Gastroesophageal sphincter (tissue), 4 donors: ENCODE results near the gene TGM4. TPM values are rescaled to one million over a fixed set of nuclear protein-coding genes. Genes with fewer than 3 reads are reported as not detected.

Source experiments
- ATAC-seq: fragments of 150-250 bp; one replicate; pipeline ENCODE4 v1.9.1; 2016; ENCODE audit warnings: mild to moderate bottlenecking, moderate library complexity
- H3K27ac ChIP-seq, 4 donors: fragments of 200-600 bp; sonication (generic) in 3 of 4; 1 replicate in 3 of 4; 2 replicates in 1 of 4; pipeline ENCODE4 v1.5.1; 2016 to 2019
- H3K27me3 ChIP-seq: fragments of 200-600 bp; sonication (generic); one replicate; pipeline ENCODE4 v1.5.1; 2019
- H3K36me3 ChIP-seq, 2 donors: fragments of 200-600 bp; sonication (generic); one replicate each; pipeline ENCODE4 v1.5.1; 2019; ENCODE audit warnings: control low read depth in 1 of 2
- H3K4me1 ChIP-seq, 3 donors: fragments of 200-600 bp; sonication (generic); 1 replicate in 2 of 3; 2 replicates in 1 of 3; pipeline ENCODE4 v1.5.1; 2016 to 2019; ENCODE audit warnings: control low read depth in 2 of 3
- H3K4me3 ChIP-seq, 2 donors: fragments of 200-600 bp; sonication (generic); one replicate each; pipeline ENCODE4 v1.5.1; 2019; ENCODE audit warnings: mild to moderate bottlenecking in 1 of 2, moderate library complexity in 1 of 2
- H3K9me3 ChIP-seq, 3 donors: fragments of 200-600 bp; sonication (generic); one replicate each; pipeline ENCODE4 v1.5.1; 2017 to 2019; ENCODE audit warnings: control low read depth in 2 of 3
- EP300 ChIP-seq: sonication (generic); formaldehyde crosslinking; IDR thresholded peaks from one replicate; pipeline ENCODE4 v1.6.1; 2017; ENCODE audit warnings: antibody characterized with exemption, mild to moderate bottlenecking
- POLR2A ChIP-seq, 2 donors: fragments of 450-650 bp; IDR thresholded peaks; one replicate each; pipeline ENCODE4 v1.6.1; 2017; ENCODE audit warnings: antibody characterized with exemption in 2 of 2, mild to moderate bottlenecking in 2 of 2, moderate library complexity in 1 of 2
- POLR2AphosphoS5 ChIP-seq: sonication (generic); formaldehyde crosslinking; IDR thresholded peaks from one replicate; pipeline ENCODE4 v1.6.1; 2017; ENCODE audit warnings: antibody characterized with exemption
- WGBS, 2 donors: methylation state at CpG; one replicate each; pipeline ENCODE4 v1.1.5; 2018; ENCODE audit warnings: low coverage in 1 of 2; 5-methylcytosine and 5-hydroxymethylcytosine counted together
- total RNA-seq, 4 donors: library from RNA; depleted of rRNA; stranded (reverse); fragments of >200 nt; gene quantifications; one replicate each; pipeline ENCODE4 v1.1.0, GENCODE V29; 2016
- TF ChIP-seq, protein P1 (sequence below), 4 experiments: fragments of 200-600 bp in 2 of 4; fragments of 450-650 bp in 2 of 4; sonication (generic) in 1 of 4; IDR thresholded peaks; one replicate each; pipeline ENCODE4 v1.5.1; 2017 to 2019; ENCODE audit warnings: antibody characterized with exemption in 4 of 4, mild to moderate bottlenecking in 2 of 4, moderate library complexity in 2 of 4

The TGM4 gene
- total RNA-seq, 4 donors from 2014 or later, result not detected

DNA sequence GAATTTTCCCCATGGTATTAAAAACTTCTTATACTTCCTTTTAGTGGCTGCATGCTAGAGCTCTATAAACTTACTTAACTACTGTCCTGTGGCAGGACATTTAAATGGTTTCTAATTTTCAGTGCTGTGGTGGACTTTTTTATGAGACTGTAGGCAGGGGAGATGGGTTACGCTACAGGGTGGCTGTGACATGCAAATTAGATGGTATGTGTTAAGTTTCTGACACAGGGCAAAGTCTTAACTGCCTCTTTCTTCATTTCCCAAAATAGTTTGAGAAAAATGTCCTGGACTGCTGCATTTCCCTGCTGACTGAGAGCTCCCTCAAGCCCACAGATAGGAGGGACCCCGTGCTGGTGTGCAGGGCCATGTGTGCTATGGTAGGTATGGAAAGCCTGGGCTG lies 22.0 kb downstream of the TGM4 start:
- WGBS, 2 donors, result 60 to 78% methylated on average over 1 to 2 of the region's 2 CpGs
- ATAC-seq, result no peak
- H3K4me1 ChIP-seq, result no peaks in the 10 kb centered on the region
- H3K9me3 ChIP-seq, result no peaks in the 10 kb centered on the region
- no peak for TF ChIP-seq POLR2A (IDR thresholded peaks at IDR 0.05)
- TF ChIP-seq POLR2AphosphoS5, result no peak
- peaks cover 42% of the 10 kb centered on the region for H3K27me3 ChIP-seq
- H3K27ac ChIP-seq, result no peak overlapping the region
- H3K4me3 ChIP-seq, result no peak overlapping the region
- H3K36me3 ChIP-seq, result no peaks in the 10 kb centered on the region

DNA sequence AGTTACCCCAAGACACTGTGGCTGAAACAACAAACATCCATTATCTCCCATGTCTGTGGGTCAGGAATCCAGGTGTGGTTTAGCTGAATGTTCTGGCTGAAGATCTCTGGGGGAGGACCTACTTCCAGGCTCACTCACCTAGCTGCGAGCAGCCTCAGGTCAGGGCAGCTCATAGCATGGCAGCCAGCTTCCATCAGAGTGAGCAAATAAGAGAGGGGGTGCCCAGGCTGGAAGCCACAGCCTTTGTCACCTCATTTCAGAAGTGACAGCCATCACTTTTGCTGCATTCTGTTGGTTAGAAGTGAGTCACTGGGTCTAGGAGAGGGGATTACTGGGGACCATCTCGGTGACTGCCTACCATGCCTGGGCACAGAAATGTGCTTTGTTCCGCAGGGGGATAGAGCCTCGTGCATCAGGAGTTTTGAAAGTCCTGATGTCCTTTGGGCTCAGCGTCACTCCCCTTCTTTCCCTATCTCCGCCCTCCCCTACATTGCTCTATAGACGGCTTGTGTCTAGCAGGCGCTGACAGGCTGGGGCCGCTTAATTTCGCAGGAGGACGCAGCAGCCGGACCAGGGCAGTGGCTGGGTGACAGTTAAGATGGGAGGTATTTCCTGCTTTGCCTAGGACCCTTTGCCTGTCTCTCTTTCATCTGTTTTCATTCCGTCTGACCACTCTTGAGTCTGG lies 25.4 kb downstream of the TGM4 start:
- H3K4me1 ChIP-seq, result no peaks in the 10 kb centered on the region
- TF ChIP-seq POLR2AphosphoS5 (no peak), EP300 (no peak), POLR2A (IDR thresholded peaks at IDR 0.05) (no peak)
- TF ChIP-seq, protein P1, sequence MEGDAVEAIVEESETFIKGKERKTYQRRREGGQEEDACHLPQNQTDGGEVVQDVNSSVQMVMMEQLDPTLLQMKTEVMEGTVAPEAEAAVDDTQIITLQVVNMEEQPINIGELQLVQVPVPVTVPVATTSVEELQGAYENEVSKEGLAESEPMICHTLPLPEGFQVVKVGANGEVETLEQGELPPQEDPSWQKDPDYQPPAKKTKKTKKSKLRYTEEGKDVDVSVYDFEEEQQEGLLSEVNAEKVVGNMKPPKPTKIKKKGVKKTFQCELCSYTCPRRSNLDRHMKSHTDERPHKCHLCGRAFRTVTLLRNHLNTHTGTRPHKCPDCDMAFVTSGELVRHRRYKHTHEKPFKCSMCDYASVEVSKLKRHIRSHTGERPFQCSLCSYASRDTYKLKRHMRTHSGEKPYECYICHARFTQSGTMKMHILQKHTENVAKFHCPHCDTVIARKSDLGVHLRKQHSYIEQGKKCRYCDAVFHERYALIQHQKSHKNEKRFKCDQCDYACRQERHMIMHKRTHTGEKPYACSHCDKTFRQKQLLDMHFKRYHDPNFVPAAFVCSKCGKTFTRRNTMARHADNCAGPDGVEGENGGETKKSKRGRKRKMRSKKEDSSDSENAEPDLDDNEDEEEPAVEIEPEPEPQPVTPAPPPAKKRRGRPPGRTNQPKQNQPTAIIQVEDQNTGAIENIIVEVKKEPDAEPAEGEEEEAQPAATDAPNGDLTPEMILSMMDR (IDR thresholded peaks at IDR 0.05), result no peak
- H3K36me3 ChIP-seq, result no peaks in the 10 kb centered on the region
- H3K27me3 ChIP-seq, result peaks cover 46% of the 10 kb centered on the region
- 33 to 48% methylated on average over 3 to 12 of the region's 13 CpGs for WGBS, 2 donors
- ATAC-seq, result no peak
- no peak overlapping the region for H3K27ac ChIP-seq
- no peak overlapping the region for H3K4me3 ChIP-seq
- H3K9me3 ChIP-seq, result no peaks in the 10 kb centered on the region

DNA sequence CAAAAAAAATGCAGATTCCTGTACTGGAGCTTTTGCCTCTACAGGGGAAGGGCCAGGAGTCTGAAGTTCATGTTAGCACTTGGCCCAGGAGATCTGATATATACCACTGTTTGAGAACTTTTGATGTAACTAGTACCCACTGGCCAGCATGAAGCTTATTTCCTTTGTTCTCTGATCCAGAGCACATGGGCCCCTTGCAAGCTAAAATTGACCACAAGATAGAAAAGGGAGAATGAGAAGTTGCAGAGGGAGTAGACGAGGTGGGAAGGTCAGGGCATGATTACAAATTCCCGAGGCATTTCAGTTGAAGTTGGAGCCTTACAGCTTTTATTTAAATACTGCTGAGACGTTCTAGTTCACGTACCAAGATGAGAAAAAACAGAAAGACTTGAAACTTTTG lies 28.2 kb downstream of the TGM4 start:
- WGBS, 2 donors, result 26 to 31% methylated on average over 4 of the region's 4 CpGs
- Histone ChIP-seq H3K27ac (no peak overlapping the region), H3K36me3 (no peaks in the 10 kb centered on the region), H3K27me3 (peaks cover 48% of the 10 kb centered on the region), H3K4me1 (no peaks in the 10 kb centered on the region), H3K4me3 (no peak overlapping the region), H3K9me3 (no peaks in the 10 kb centered on the region)
- no peak for TF ChIP-seq POLR2A (IDR thresholded peaks at IDR 0.05)
- TF ChIP-seq EP300, result no peak
- TF ChIP-seq POLR2AphosphoS5, result no peak
- ATAC-seq, result no peak

DNA sequence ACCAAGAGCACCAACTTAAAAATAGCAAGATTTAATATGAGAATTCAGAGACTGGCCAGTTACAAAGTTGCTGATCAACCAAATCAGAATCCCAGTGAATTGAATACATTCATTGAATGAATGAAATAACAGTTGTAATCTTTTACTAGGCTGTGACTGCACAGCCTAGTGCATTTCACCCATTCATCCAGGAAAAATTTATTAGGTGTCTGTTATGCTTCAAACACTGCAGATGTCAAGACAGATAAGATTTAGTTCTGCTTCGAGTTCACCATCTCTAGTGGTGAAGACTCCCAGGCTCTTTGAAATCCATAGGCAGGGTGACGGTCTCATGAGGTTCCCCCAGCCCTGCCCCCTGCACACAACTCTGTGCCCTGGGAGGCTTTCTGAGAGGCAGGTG lies 28.9 kb downstream of the TGM4 start:
- no peak for ATAC-seq
- Histone ChIP-seq H3K27ac (no peak overlapping the region), H3K9me3 (no peaks in the 10 kb centered on the region), H3K27me3 (peaks cover 52% of the 10 kb centered on the region), H3K4me3 (no peak overlapping the region), H3K4me1 (no peaks in the 10 kb centered on the region), H3K36me3 (no peaks in the 10 kb centered on the region)
- WGBS, 2 donors, result 23 to 47% methylated on average over 2 of the region's 2 CpGs
- no peak for TF ChIP-seq EP300

DNA sequence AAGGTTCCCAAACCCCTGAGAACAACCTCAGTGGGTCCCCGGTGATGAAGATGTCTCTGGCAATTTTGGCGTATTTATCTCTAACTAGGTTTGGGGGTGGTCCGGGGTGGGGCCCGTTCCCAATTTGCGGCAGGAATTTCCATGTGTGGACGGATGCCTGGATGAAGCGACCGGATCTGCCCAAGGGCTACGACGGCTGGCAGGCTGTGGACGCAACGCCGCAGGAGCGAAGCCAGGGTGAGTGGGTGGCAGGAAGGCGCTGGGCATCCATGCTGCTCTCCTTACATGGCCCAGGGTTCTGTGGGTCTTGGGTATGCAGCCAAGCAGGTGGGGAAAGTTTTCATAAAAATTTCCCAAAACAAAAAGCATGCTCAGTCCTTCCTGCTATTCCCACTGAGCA lies 29.3 kb downstream of the TGM4 start:
- Histone ChIP-seq H3K4me3 (no peak overlapping the region), H3K36me3 (no peaks in the 10 kb centered on the region), H3K27ac (no peak overlapping the region), H3K4me1 (no peaks in the 10 kb centered on the region), H3K27me3 (peaks cover 51% of the 10 kb centered on the region), H3K9me3 (peaks cover 0 to under 1% (median 0%) of the 10 kb centered on the region in 3 donors)
- no peak for TF ChIP-seq POLR2AphosphoS5
- TF ChIP-seq, protein P1 (IDR thresholded peaks at IDR 0.05), result no peak
- no peak for TF ChIP-seq EP300
- no peak for TF ChIP-seq POLR2A (IDR thresholded peaks at IDR 0.05)
- WGBS, 2 donors, result 84 to 92% methylated on average over 5 to 7 of the region's 15 CpGs
- no peak for ATAC-seq

DNA sequence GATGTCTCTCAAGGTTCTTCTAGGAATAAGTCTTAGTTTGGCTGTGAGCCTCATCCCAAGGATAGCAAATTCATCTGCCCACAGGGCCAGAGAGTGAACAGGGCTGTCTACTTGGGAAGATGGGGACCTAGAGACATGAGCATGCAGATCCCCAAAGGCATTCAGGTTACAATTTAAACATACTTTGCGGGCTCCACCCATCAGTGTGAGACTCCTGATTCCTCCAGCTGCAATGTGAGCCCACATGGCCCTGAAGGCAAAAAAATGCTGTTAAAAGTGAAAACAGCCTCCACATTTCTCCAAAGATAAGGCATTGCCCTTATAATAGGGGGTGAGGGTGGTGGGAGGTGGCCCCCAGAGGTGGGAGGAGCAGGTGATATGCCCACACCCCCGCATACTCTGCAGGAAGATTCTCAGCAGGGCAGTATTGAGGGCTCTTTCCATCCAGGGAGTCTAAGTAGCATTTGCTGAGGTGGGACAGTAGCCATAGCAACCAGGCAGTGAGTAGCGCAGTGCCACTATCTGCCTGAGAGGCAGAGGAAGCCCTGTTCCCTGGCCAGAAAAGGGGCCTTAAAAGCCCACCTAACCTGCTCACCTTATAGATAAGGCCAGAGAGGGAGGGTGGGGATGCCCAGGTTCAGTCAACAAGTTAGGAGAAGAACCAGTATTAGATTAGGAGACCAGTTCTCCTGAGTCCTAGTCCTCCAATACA lies 31.2 kb downstream of the TGM4 start:
- H3K27me3 ChIP-seq, result peaks cover 38% of the 10 kb centered on the region
- no peak for TF ChIP-seq EP300
- H3K4me1 ChIP-seq, result no peaks in the 10 kb centered on the region
- no peaks in the 10 kb centered on the region for H3K36me3 ChIP-seq
- no peak overlapping the region for H3K27ac ChIP-seq
- 40 to 74% methylated on average over 1 to 3 of the region's 3 CpGs for WGBS, 2 donors
- no peak overlapping the region for H3K4me3 ChIP-seq
- H3K9me3 ChIP-seq, result peaks cover 0 to 8% (median 0%) of the 10 kb centered on the region in 3 donors
- no peak for ATAC-seq

DNA sequence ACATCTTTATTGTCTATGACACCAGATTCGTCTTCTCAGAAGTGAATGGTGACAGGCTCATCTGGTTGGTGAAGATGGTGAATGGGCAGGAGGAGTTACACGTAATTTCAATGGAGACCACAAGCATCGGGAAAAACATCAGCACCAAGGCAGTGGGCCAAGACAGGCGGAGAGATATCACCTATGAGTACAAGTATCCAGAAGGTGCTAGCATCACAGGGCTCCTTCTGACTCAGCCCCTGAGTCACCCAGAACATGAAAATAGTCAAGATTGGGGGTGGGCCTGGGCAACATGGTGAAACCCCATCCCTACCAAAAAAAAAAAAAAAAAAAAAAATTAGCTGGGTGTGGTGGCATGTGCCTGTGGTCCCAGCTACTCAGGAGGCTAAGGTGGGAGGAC lies 32.6 kb downstream of the TGM4 start:
- ATAC-seq, result no peak
- Histone ChIP-seq H3K4me3 (no peak overlapping the region), H3K9me3 (peaks cover 0 to 8% (median 0%) of the 10 kb centered on the region in 3 donors), H3K4me1 (no peaks in the 10 kb centered on the region), H3K36me3 (no peaks in the 10 kb centered on the region), H3K27ac (no peak overlapping the region), H3K27me3 (peaks cover 24% of the 10 kb centered on the region)
- WGBS, 2 donors, result 80% methylated on average over 3 of the region's 4 CpGs; no CpG with 5 or more reads in 1 of the 2 donors
- TF ChIP-seq EP300 (no peak), POLR2AphosphoS5 (no peak), POLR2A (IDR thresholded peaks at IDR 0.05) (no peak)
- TF ChIP-seq, protein P1 (IDR thresholded peaks at IDR 0.05), result no peak
